Measurements from ENCODE around the gene PLCG2.

- TF ChIP-seq CTCF (IDR thresholded peaks at IDR 0.05) (no peak), ZFX (IDR thresholded peaks at IDR 0.05; ENCODE audit: borderline replicate concordance) (no peak)
Measured at GRCh38 chr16:81848306-81848853, 69.3 kb downstream of the PLCG2 start.
